B cell (primary cell): ENCODE measurements around the gene HRC. TPM values are rescaled to one million over a fixed set of nuclear protein-coding genes. Genes with fewer than 3 reads are reported as not detected.
"Not testable (repeated sequence)": the region's sequence is repeated elsewhere in the genome, so short reads cannot be mapped to it uniquely, and the experiment has no call there.

Experiments
- ATAC-seq: fragments of 200-7000 bp; cut with Tn5 transposase; one replicate; pipeline ENCODE4 v1.10.0; 2021; ENCODE audit warnings: low read depth, mild to moderate bottlenecking, moderate number of reproducible peaks, moderate library complexity
- CTCF ChIA-PET: fragments of 350-600 bp; sonication (Branson Sonifier 250); formaldehyde crosslinking; loops from one replicate; lab custom pipeline; 2021; ENCODE audit warnings: antibody characterized with exemption, inconsistent platforms; lab: Charles Lee
- POLR2A ChIA-PET: fragments of 350-600 bp; sonication (Branson Sonifier 250); formaldehyde crosslinking; loops from one replicate; lab custom pipeline; 2021; ENCODE audit warnings: antibody characterized with exemption; lab: Charles Lee
- DNase-seq: peaks from one replicate; pipeline ENCODE4 v3.0.0; 2013
- H2AFZ ChIP-seq: 2 replicates; pipeline ENCODE4 v1.6.1; 2012; ENCODE audit warnings: mild to moderate bottlenecking, low read depth, low read length; ENCODE audit not compliant: insufficient read depth, poor library complexity, severe bottlenecking
- H3K27ac ChIP-seq, 2 donors: 1 replicate in 1 of 2; 2 replicates in 1 of 2; pipeline ENCODE4 v1.5.1; 2012 to 2013; ENCODE audit warnings: low read length in 2 of 2, mild to moderate bottlenecking in 2 of 2, moderate library complexity in 1 of 2
- H3K27me3 ChIP-seq, 4 experiments: fragments of 200-600 bp in 1 of 4; sonication (generic) in 1 of 4; replicated peaks in 1 of 4; 1 replicate in 2 of 4; 2 replicates in 2 of 4; pipeline versions ENCODE4 v1.6.1 to v1.7.0; 2013 to 2016; ENCODE audit warnings: low read length in 3 of 4, mild to moderate bottlenecking in 2 of 4, mixed read lengths in 1 of 4, moderate library complexity in 1 of 4; ENCODE audit not compliant: insufficient read depth in 4 of 4, control insufficient read depth in 3 of 4; ENCODE audit errors: control extremely low read depth in 1 of 4
- H3K36me3 ChIP-seq, 2 experiments: replicated peaks in 1 of 2; 1 replicate in 1 of 2; 2 replicates in 1 of 2; pipeline versions ENCODE4 v1.6.1 to v1.7.1; 2013; ENCODE audit warnings: low read length in 1 of 2; ENCODE audit not compliant: insufficient read depth in 2 of 2, control insufficient read depth in 1 of 2; ENCODE audit errors: control extremely low read depth in 1 of 2, extremely low read depth in 1 of 2
- H3K4me1 ChIP-seq, 2 donors: fragments of 200-600 bp in 1 of 2; sonication (generic) in 1 of 2; 1 replicate in 1 of 2; 2 replicates in 1 of 2; pipeline versions ENCODE4 v1.5.1 to v1.6.1; 2013 to 2017; ENCODE audit warnings: low read length in 2 of 2; ENCODE audit not compliant: control insufficient read depth in 2 of 2, insufficient read depth in 2 of 2
- H3K4me2 ChIP-seq: replicated peaks from 2 replicates; pipeline ENCODE3; 2012; ENCODE audit warnings: mild to moderate bottlenecking, low read depth, low read length; ENCODE audit not compliant: poor library complexity, severe bottlenecking
- H3K4me3 ChIP-seq, 5 experiments: fragments of 200-600 bp in 1 of 5; sonication (generic) in 1 of 5; 1 replicate in 3 of 5; 2 replicates in 2 of 5; pipeline versions ENCODE4 v1.5.1 to v1.7.0; 2011 to 2016; ENCODE audit warnings: low read length in 4 of 5, mild to moderate bottlenecking in 4 of 5, low read depth in 2 of 5, control low read depth in 1 of 5, moderate library complexity in 1 of 5; ENCODE audit not compliant: insufficient read depth in 1 of 5; ENCODE audit errors: control extremely low read depth in 1 of 5, extremely low read depth in 1 of 5
- H3K79me2 ChIP-seq: fragments of 200-600 bp; sonication (generic); one replicate; pipeline ENCODE4 v1.6.0; 2016; ENCODE audit warnings: low read length; ENCODE audit not compliant: control insufficient read depth, insufficient read depth
- H3K9ac ChIP-seq: fragments of 200-600 bp; sonication (generic); 2 replicates; pipeline ENCODE4 v1.6.1; 2017; ENCODE audit warnings: mild to moderate bottlenecking, low read length, moderate library complexity
- H3K9me3 ChIP-seq, 3 donors: one replicate each; pipeline versions ENCODE4 v1.6.1 to v1.7.1; 2013; ENCODE audit warnings: low read length in 2 of 3; ENCODE audit not compliant: control insufficient read depth in 2 of 3, insufficient read depth in 1 of 3; ENCODE audit errors: control extremely low read depth in 1 of 3
- H4K20me1 ChIP-seq: 2 replicates; pipeline ENCODE4 v1.6.0; 2012; ENCODE audit warnings: mild to moderate bottlenecking, low read length; ENCODE audit not compliant: insufficient read depth, control insufficient read depth, poor library complexity, severe bottlenecking
- H3K27ac Mint-ChIP-seq: one replicate; pipeline ENCODE4 v1.8.0; 2021; ENCODE audit warnings: mixed read lengths
- H3K27me3 Mint-ChIP-seq: one replicate; pipeline ENCODE4 v1.8.0; 2021; ENCODE audit warnings: mixed read lengths
- H3K4me1 Mint-ChIP-seq: one replicate; pipeline ENCODE4 v1.8.0; 2021; ENCODE audit warnings: mixed read lengths
- H3K4me3 Mint-ChIP-seq: one replicate; pipeline ENCODE4 v1.8.0; 2021; ENCODE audit warnings: mixed read lengths
- H3K9me3 Mint-ChIP-seq: one replicate; pipeline ENCODE4 v1.8.0; 2022; ENCODE audit warnings: mixed read lengths; ENCODE audit not compliant: insufficient read depth
- CTCF ChIP-seq: fragments of 200-600 bp; IDR thresholded peaks from one replicate; pipeline ENCODE4 v1.8.0; 2022; ENCODE audit warnings: antibody characterized with exemption, mild to moderate bottlenecking
- EZH2 ChIP-seq: IDR thresholded peaks from 2 replicates; pipeline ENCODE4 v1.6.1; 2012; ENCODE audit warnings: borderline replicate concordance, low read depth, mild to moderate bottlenecking, moderate library complexity, low read length; ENCODE audit not compliant: insufficient read depth, poor library complexity, severe bottlenecking
- WGBS: methylation state at CpG from one replicate; pipeline ENCODE4 v1.1.5; 2013; ENCODE audit warnings: missing lambda C conversion rate; ENCODE audit not compliant: insufficient coverage; 5-methylcytosine and 5-hydroxymethylcytosine counted together
- intact Hi-C: fragments of 100-400 bp; cut with micrococcal nuclease; formaldehyde crosslinking; loops from one replicate; pipeline ENCODE4 v1.10.0; 2022
- polyA plus RNA-seq: library from polyadenylated mRNA; depleted of rRNA; stranded (reverse); fragments of >200 nt; gene quantifications from 2 replicates; pipeline ENCODE4 v1.2.3, GENCODE V29; 2012
- total RNA-seq, 2 donors: library from RNA; stranded (reverse); fragments of 120-200 nt in 1 of 2; gene quantifications; 1 replicate in 1 of 2; 2 replicates in 1 of 2; pipeline versions ENCODE4 v1.2.3 to v1.2.4, GENCODE V29; 2013 to 2022

Gene HRC
- total and polyA plus RNA-seq, 2 donors (not counting 1 experiment from before 2014, with no cell fraction given), result not detected

DNA sequence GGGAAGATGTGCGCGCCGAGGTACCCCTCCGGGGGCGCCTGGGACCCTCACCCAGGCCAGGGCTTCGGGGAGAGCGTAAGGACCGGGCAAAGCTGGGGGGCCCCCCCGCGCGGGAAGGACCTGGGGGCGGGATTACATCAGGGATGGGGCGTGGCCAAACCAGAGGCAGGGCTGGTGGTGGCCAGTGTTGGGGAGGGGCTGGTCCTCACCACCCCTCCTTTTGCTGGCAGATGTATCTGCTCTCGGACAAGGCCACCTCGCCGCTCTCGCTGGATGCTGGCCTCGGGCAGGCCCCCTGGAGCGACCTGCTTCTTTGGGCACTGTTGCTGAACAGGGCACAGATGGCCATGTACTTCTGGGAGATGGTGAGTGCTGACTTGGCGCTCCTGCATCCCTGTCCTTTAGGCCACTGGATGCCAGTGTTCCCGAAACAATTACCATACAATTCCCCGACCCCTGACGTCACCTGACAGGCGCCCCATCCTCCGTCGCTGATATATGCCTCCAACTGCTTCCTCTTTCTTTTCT is 27.7 kb upstream of the HRC start:
- H3K4me2 ChIP-seq, result no peak overlapping the region

GRCh38 chr19:49182010-49182847 is 27.0 kb upstream of the HRC start:
- H3K27me3 Mint-ChIP-seq, POLR2A ChIA-PET, H3K4me3 Mint-ChIP-seq, H3K9me3 Mint-ChIP-seq, H3K27ac Mint-ChIP-seq, H3K4me2 ChIP-seq, H3K27me3 ChIP-seq, ATAC-seq, H4K20me1 ChIP-seq, H3K27ac ChIP-seq, H3K4me3 ChIP-seq, H3K4me1 ChIP-seq, DNase-seq, H2AFZ ChIP-seq, CTCF ChIA-PET, H3K79me2 ChIP-seq, H3K4me1 Mint-ChIP-seq, H3K9ac ChIP-seq, H3K36me3 ChIP-seq, intact Hi-C loops: not testable (repeated sequence)
- 96% methylated on average over 20 of the region's 20 CpGs for WGBS
- peaks cover 0 to 30% (median 4%) of the 10 kb centered on the region in 3 donors for H3K9me3 ChIP-seq

More for the DNA sequence above, 27.7 kb upstream of the HRC start:
- Histone ChIP-seq H3K27ac (no peak overlapping the region), H3K36me3 (no peaks in the 10 kb centered on the region), H3K27me3 (peaks cover 0 to 3% (median 0%) of the 10 kb centered on the region in 4 experiments), H3K4me3 (no peak overlapping the region), H4K20me1 (no peaks in the 10 kb centered on the region), H2AFZ (no peak overlapping the region), H3K9ac (no peak overlapping the region), H3K9me3 (peaks cover 0 to 30% (median 4%) of the 10 kb centered on the region in 3 donors), H3K79me2 (no peaks in the 10 kb centered on the region), H3K4me1 (no peaks in the 10 kb centered on the region)
- CTCF ChIA-PET, result no interaction called here
- Mint-ChIP-seq H3K4me1 (peaks cover 5% of the 10 kb centered on the region), H3K27me3 (peaks cover 9% of the 10 kb centered on the region), H3K27ac (no peak overlapping the region), H3K9me3 (peaks cover 6% of the 10 kb centered on the region), H3K4me3 (no peak overlapping the region)
- TF ChIP-seq EZH2 (no peak), CTCF (no peak)
- intact Hi-C loops, result no loop called here
- WGBS, result 96% methylated on average over 22 of the region's 26 CpGs
- POLR2A ChIA-PET, result no interaction called here
- no peak for DNase-seq
- no peak for ATAC-seq
